B cell (primary cell): ENCODE results near the gene SLC43A2. TPM values are rescaled to one million over a fixed set of nuclear protein-coding genes. Genes with fewer than 3 reads are reported as not detected.
A peak's percentile ranks its signal among the peaks of the same experiment; 100 is the strongest.

ENCODE experiments used
- ATAC-seq: fragments of 200-7000 bp; cut with Tn5 transposase; one replicate; pipeline ENCODE4 v1.10.0; 2021; ENCODE audit warnings: low read depth, mild to moderate bottlenecking, moderate number of reproducible peaks, moderate library complexity
- CTCF ChIA-PET: fragments of 350-600 bp; sonication (Branson Sonifier 250); formaldehyde crosslinking; loops from one replicate; lab custom pipeline; 2021; ENCODE audit warnings: antibody characterized with exemption, inconsistent platforms; lab: Charles Lee
- POLR2A ChIA-PET: fragments of 350-600 bp; sonication (Branson Sonifier 250); formaldehyde crosslinking; loops from one replicate; lab custom pipeline; 2021; ENCODE audit warnings: antibody characterized with exemption; lab: Charles Lee
- DNase-seq: peaks from one replicate; pipeline ENCODE4 v3.0.0; 2013
- H2AFZ ChIP-seq: 2 replicates; pipeline ENCODE4 v1.6.1; 2012; ENCODE audit warnings: mild to moderate bottlenecking, low read depth, low read length; ENCODE audit not compliant: insufficient read depth, poor library complexity, severe bottlenecking
- H3K27ac ChIP-seq, 2 donors: 1 replicate in 1 of 2; 2 replicates in 1 of 2; pipeline ENCODE4 v1.5.1; 2012 to 2013; ENCODE audit warnings: low read length in 2 of 2, mild to moderate bottlenecking in 2 of 2, moderate library complexity in 1 of 2
- H3K27me3 ChIP-seq, 4 experiments: fragments of 200-600 bp in 1 of 4; sonication (generic) in 1 of 4; replicated peaks in 1 of 4; 1 replicate in 2 of 4; 2 replicates in 2 of 4; pipeline versions ENCODE4 v1.6.1 to v1.7.0; 2013 to 2016; ENCODE audit warnings: low read length in 3 of 4, mild to moderate bottlenecking in 2 of 4, mixed read lengths in 1 of 4, moderate library complexity in 1 of 4; ENCODE audit not compliant: insufficient read depth in 4 of 4, control insufficient read depth in 3 of 4; ENCODE audit errors: control extremely low read depth in 1 of 4
- H3K36me3 ChIP-seq, 2 experiments: replicated peaks in 1 of 2; 1 replicate in 1 of 2; 2 replicates in 1 of 2; pipeline versions ENCODE4 v1.6.1 to v1.7.1; 2013; ENCODE audit warnings: low read length in 1 of 2; ENCODE audit not compliant: insufficient read depth in 2 of 2, control insufficient read depth in 1 of 2; ENCODE audit errors: control extremely low read depth in 1 of 2, extremely low read depth in 1 of 2
- H3K4me1 ChIP-seq, 2 donors: fragments of 200-600 bp in 1 of 2; sonication (generic) in 1 of 2; 1 replicate in 1 of 2; 2 replicates in 1 of 2; pipeline versions ENCODE4 v1.5.1 to v1.6.1; 2013 to 2017; ENCODE audit warnings: low read length in 2 of 2; ENCODE audit not compliant: control insufficient read depth in 2 of 2, insufficient read depth in 2 of 2
- H3K4me2 ChIP-seq: replicated peaks from 2 replicates; pipeline ENCODE3; 2012; ENCODE audit warnings: mild to moderate bottlenecking, low read depth, low read length; ENCODE audit not compliant: poor library complexity, severe bottlenecking
- H3K4me3 ChIP-seq, 5 experiments: fragments of 200-600 bp in 1 of 5; sonication (generic) in 1 of 5; 1 replicate in 3 of 5; 2 replicates in 2 of 5; pipeline versions ENCODE4 v1.5.1 to v1.7.0; 2011 to 2016; ENCODE audit warnings: low read length in 4 of 5, mild to moderate bottlenecking in 4 of 5, low read depth in 2 of 5, control low read depth in 1 of 5, moderate library complexity in 1 of 5; ENCODE audit not compliant: insufficient read depth in 1 of 5; ENCODE audit errors: control extremely low read depth in 1 of 5, extremely low read depth in 1 of 5
- H3K79me2 ChIP-seq: fragments of 200-600 bp; sonication (generic); one replicate; pipeline ENCODE4 v1.6.0; 2016; ENCODE audit warnings: low read length; ENCODE audit not compliant: control insufficient read depth, insufficient read depth
- H3K9ac ChIP-seq: fragments of 200-600 bp; sonication (generic); 2 replicates; pipeline ENCODE4 v1.6.1; 2017; ENCODE audit warnings: mild to moderate bottlenecking, low read length, moderate library complexity
- H3K9me3 ChIP-seq, 3 donors: one replicate each; pipeline versions ENCODE4 v1.6.1 to v1.7.1; 2013; ENCODE audit warnings: low read length in 2 of 3; ENCODE audit not compliant: control insufficient read depth in 2 of 3, insufficient read depth in 1 of 3; ENCODE audit errors: control extremely low read depth in 1 of 3
- H4K20me1 ChIP-seq: 2 replicates; pipeline ENCODE4 v1.6.0; 2012; ENCODE audit warnings: mild to moderate bottlenecking, low read length; ENCODE audit not compliant: insufficient read depth, control insufficient read depth, poor library complexity, severe bottlenecking
- H3K27ac Mint-ChIP-seq: one replicate; pipeline ENCODE4 v1.8.0; 2021; ENCODE audit warnings: mixed read lengths
- H3K27me3 Mint-ChIP-seq: one replicate; pipeline ENCODE4 v1.8.0; 2021; ENCODE audit warnings: mixed read lengths
- H3K4me1 Mint-ChIP-seq: one replicate; pipeline ENCODE4 v1.8.0; 2021; ENCODE audit warnings: mixed read lengths
- H3K4me3 Mint-ChIP-seq: one replicate; pipeline ENCODE4 v1.8.0; 2021; ENCODE audit warnings: mixed read lengths
- H3K9me3 Mint-ChIP-seq: one replicate; pipeline ENCODE4 v1.8.0; 2022; ENCODE audit warnings: mixed read lengths; ENCODE audit not compliant: insufficient read depth
- EZH2 ChIP-seq: IDR thresholded peaks from 2 replicates; pipeline ENCODE4 v1.6.1; 2012; ENCODE audit warnings: borderline replicate concordance, low read depth, mild to moderate bottlenecking, moderate library complexity, low read length; ENCODE audit not compliant: insufficient read depth, poor library complexity, severe bottlenecking
- WGBS: methylation state at CpG from one replicate; pipeline ENCODE4 v1.1.5; 2013; ENCODE audit warnings: missing lambda C conversion rate; ENCODE audit not compliant: insufficient coverage; 5-methylcytosine and 5-hydroxymethylcytosine counted together
- intact Hi-C: fragments of 100-400 bp; cut with micrococcal nuclease; formaldehyde crosslinking; loops from one replicate; pipeline ENCODE4 v1.10.0; 2022
- polyA plus RNA-seq: library from polyadenylated mRNA; depleted of rRNA; stranded (reverse); fragments of >200 nt; gene quantifications from 2 replicates; pipeline ENCODE4 v1.2.3, GENCODE V29; 2012
- total RNA-seq, 2 donors: library from RNA; stranded (reverse); fragments of 120-200 nt in 1 of 2; gene quantifications; 1 replicate in 1 of 2; 2 replicates in 1 of 2; pipeline versions ENCODE4 v1.2.3 to v1.2.4, GENCODE V29; 2013 to 2022
- TF ChIP-seq, protein P1 (sequence below): fragments of 200-600 bp; IDR thresholded peaks from one replicate; pipeline ENCODE4 v1.8.0; 2022; ENCODE audit warnings: antibody characterized with exemption, mild to moderate bottlenecking

Gene SLC43A2
- total and polyA plus RNA-seq, 2 donors (not counting 1 experiment from before 2014, with no cell fraction given) = 26.2 to 204 TPM

DNA sequence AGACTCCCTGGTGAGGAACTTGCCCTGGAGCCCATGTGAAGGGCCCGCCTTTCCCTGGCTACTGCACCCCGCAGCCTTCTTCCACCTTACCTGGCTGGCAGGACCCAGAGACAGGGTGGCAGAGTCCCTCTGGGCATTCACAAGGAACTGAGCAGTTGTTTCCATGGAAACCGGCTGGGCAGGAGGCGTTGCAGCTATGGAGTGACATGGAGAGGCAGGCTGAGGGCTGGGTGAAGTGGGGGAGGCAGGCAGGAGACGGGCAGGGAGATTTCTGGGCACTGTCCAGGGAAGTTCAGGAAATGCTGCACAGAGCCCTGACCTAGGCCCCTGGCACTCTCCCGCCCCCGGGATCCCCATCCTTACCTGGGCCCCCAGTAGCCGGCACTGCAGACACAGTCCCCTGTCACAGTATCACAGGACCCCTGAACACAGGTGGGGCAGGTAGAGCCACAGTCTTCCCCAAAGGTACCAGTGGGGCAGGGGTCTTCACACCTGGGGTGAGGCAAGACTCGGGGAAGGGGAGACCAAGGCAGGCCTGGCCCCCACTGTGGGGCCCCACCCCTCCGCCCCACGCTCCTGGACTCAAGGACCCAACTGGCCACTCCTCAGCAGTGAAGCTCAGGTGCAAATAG, 11.0 kb upstream of the SLC43A2 start:
- peaks cover 9% of the 10 kb centered on the region for H3K4me1 Mint-ChIP-seq
- Histone ChIP-seq H3K9me3 (peaks cover 0 to 5% (median 0%) of the 10 kb centered on the region in 3 donors), H3K4me3 (no peak overlapping the region), H3K9ac (no peak overlapping the region), H4K20me1 (no peaks in the 10 kb centered on the region), H3K36me3 (no peaks in the 10 kb centered on the region), H2AFZ (no peak overlapping the region), H3K4me1 (peaks cover 9 to 11% of the 10 kb centered on the region in 2 donors), H3K27ac (no peak overlapping the region), H3K79me2 (no peaks in the 10 kb centered on the region), H3K4me2 (no peak overlapping the region), H3K27me3 (peaks cover 0 to 3% (median 0%) of the 10 kb centered on the region in 4 experiments)
- TF ChIP-seq EZH2 = no peak
- TF ChIP-seq, protein P1, sequence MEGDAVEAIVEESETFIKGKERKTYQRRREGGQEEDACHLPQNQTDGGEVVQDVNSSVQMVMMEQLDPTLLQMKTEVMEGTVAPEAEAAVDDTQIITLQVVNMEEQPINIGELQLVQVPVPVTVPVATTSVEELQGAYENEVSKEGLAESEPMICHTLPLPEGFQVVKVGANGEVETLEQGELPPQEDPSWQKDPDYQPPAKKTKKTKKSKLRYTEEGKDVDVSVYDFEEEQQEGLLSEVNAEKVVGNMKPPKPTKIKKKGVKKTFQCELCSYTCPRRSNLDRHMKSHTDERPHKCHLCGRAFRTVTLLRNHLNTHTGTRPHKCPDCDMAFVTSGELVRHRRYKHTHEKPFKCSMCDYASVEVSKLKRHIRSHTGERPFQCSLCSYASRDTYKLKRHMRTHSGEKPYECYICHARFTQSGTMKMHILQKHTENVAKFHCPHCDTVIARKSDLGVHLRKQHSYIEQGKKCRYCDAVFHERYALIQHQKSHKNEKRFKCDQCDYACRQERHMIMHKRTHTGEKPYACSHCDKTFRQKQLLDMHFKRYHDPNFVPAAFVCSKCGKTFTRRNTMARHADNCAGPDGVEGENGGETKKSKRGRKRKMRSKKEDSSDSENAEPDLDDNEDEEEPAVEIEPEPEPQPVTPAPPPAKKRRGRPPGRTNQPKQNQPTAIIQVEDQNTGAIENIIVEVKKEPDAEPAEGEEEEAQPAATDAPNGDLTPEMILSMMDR = no peak
- H3K27ac Mint-ChIP-seq = peak overlapping the region; percentile 32
- no peak overlapping the region for H3K4me3 Mint-ChIP-seq
- POLR2A ChIA-PET = interaction anchor here (3.7 kb wide), 1 partner anchor 10 kb away, joined by 14 read pairs; the partner anchor contains the start of gene SLC43A2
- DNase-seq = no peak
- no peaks in the 10 kb centered on the region for H3K27me3 Mint-ChIP-seq
- CTCF ChIA-PET = interaction anchor here (3.1 kb wide), 1 partner anchor 10 kb away, joined by 16 read pairs; the partner anchor contains the start of gene SLC43A2
- H3K9me3 Mint-ChIP-seq = no peaks in the 10 kb centered on the region
- WGBS = 91% methylated on average over 10 of the region's 11 CpGs
- ATAC-seq = no peak
- intact Hi-C loops = no loop called here
